HUES6 (cell line): ENCODE measurements around the gene CD274.
A peak's percentile ranks its signal among the peaks of the same experiment; 100 is the strongest.
"Not testable (repeated sequence)": the region's sequence is repeated elsewhere in the genome, so short reads cannot be mapped to it uniquely, and the experiment has no call there.

Source experiments
- H3K27ac ChIP-seq: 2 replicates; pipeline ENCODE4 v1.7.0; 2013; ENCODE audit warnings: low read depth, mild to moderate bottlenecking, low read length, inconsistent platforms
- H3K27me3 ChIP-seq: 2 replicates; pipeline ENCODE4 v1.6.1; 2013; ENCODE audit warnings: low read length; ENCODE audit not compliant: control insufficient read depth, insufficient read depth
- H3K36me3 ChIP-seq: 2 replicates; pipeline ENCODE4 v1.6.1; 2013; ENCODE audit warnings: low read length; ENCODE audit not compliant: control insufficient read depth, insufficient read depth
- H3K4me1 ChIP-seq: 2 replicates; pipeline ENCODE4 v1.6.1; 2013; ENCODE audit warnings: low read length; ENCODE audit not compliant: control insufficient read depth, insufficient read depth
- H3K4me3 ChIP-seq: 2 replicates; pipeline ENCODE4 v1.5.1; 2013; ENCODE audit warnings: low read depth, low read length
- H3K9ac ChIP-seq: one replicate; pipeline ENCODE4 v1.6.1; 2013; ENCODE audit warnings: mild to moderate bottlenecking, low read length
- H3K9me3 ChIP-seq: 2 replicates; pipeline ENCODE4 v1.6.1; 2013; ENCODE audit warnings: low read depth, low read length; ENCODE audit not compliant: control insufficient read depth, insufficient read depth

Gene CD274

GRCh38 chr9:5448461-5449435 is 1.6 kb upstream of the CD274 start:
- Histone ChIP-seq H3K4me1 (peaks cover 3% of the 10 kb centered on the region; the same call in 1 of the 2 replicates), H3K27ac (no peak overlapping the region), H3K9me3 (no peaks in the 10 kb centered on the region), H3K4me3 (no peak overlapping the region), H3K9ac (no peak overlapping the region), H3K36me3 (no peaks in the 10 kb centered on the region), H3K27me3 (peaks cover 10% of the 10 kb centered on the region)

- Histone ChIP-seq H3K27ac (no peak overlapping the region), H3K27me3 (peaks cover 10% of the 10 kb centered on the region), H3K4me1 (peaks cover 3% of the 10 kb centered on the region; the same call in 1 of the 2 replicates)
Observed at GRCh38 chr9:5449521-5450358, 602 bp upstream of the CD274 start.

GRCh38 chr9:5452286-5452609 is 1.9 kb downstream of the CD274 start:
- Histone ChIP-seq H3K36me3 (no peaks in the 10 kb centered on the region), H3K4me3 (no peak overlapping the region), H3K27me3 (peaks cover 9% of the 10 kb centered on the region), H3K9ac (no peak overlapping the region), H3K27ac (no peak overlapping the region), H3K9me3 (no peaks in the 10 kb centered on the region), H3K4me1 (peaks cover 3% of the 10 kb centered on the region; the same call in 1 of the 2 replicates)

More at GRCh38 chr9:5449521-5450358, 602 bp upstream of the CD274 start:
- no peaks in the 10 kb centered on the region for H3K36me3 ChIP-seq
- H3K9me3 ChIP-seq, result no peaks in the 10 kb centered on the region
- no peak overlapping the region for H3K9ac ChIP-seq
- peak overlapping the region; percentile 53 for H3K4me3 ChIP-seq

- H3K36me3 ChIP-seq, result no peaks in the 10 kb centered on the region
- no peak overlapping the region for H3K4me3 ChIP-seq
- peaks cover 7% of the 10 kb centered on the region for H3K27me3 ChIP-seq
- no peak overlapping the region for H3K9ac ChIP-seq
- no peak overlapping the region for H3K27ac ChIP-seq
- H3K4me1 ChIP-seq, result peaks cover 3% of the 10 kb centered on the region; the same call in 1 of the 2 replicates
- no peaks in the 10 kb centered on the region for H3K9me3 ChIP-seq
Observed at GRCh38 chr9:5453004-5453403, 2.7 kb downstream of the CD274 start.

- Histone ChIP-seq H3K27ac (no peak overlapping the region), H3K4me3 (no peak overlapping the region), H3K9me3 (no peaks in the 10 kb centered on the region), H3K4me1 (peaks cover 3% of the 10 kb centered on the region; the same call in 1 of the 2 replicates), H3K27me3 (peaks cover 7% of the 10 kb centered on the region), H3K9ac (no peak overlapping the region), H3K36me3 (no peaks in the 10 kb centered on the region)
Observed at GRCh38 chr9:5453673-5454072, 3.3 kb downstream of the CD274 start.

- Histone ChIP-seq H3K9ac (no peak overlapping the region), H3K4me1 (peaks cover 7% of the 10 kb centered on the region; the same call in 1 of the 2 replicates), H3K27ac (no peak overlapping the region), H3K27me3 (no peaks in the 10 kb centered on the region), H3K36me3 (no peaks in the 10 kb centered on the region), H3K4me3 (no peak overlapping the region), H3K9me3 (no peaks in the 10 kb centered on the region)
Observed at GRCh38 chr9:5455181-5455580, 4.8 kb downstream of the CD274 start.

GRCh38 chr9:5459289-5459829 is 9.0 kb downstream of the CD274 start:
- Histone ChIP-seq H3K36me3 (no peaks in the 10 kb centered on the region), H3K9ac (no peak overlapping the region), H3K4me1 (0 out of 2 replicates have a peak, but pooled peaks cover 7% of the 10 kb centered on the region)

GRCh38 chr9:5460157-5460556 is 9.8 kb downstream of the CD274 start:
- Histone ChIP-seq H3K4me1 (0 out of 2 replicates have a peak, but pooled peaks cover 7% of the 10 kb centered on the region), H3K9ac (no peak overlapping the region), H3K36me3 (no peaks in the 10 kb centered on the region), H3K27me3 (no peaks in the 10 kb centered on the region), H3K9me3 (no peaks in the 10 kb centered on the region), H3K27ac (no peak overlapping the region), H3K4me3 (no peak overlapping the region)

More at GRCh38 chr9:5459289-5459829, 9.0 kb downstream of the CD274 start:
- Histone ChIP-seq H3K4me3 (no peak overlapping the region), H3K27ac (no peak overlapping the region), H3K9me3 (no peaks in the 10 kb centered on the region), H3K27me3 (no peaks in the 10 kb centered on the region)

GRCh38 chr9:5464831-5465330 is 14.5 kb downstream of the CD274 start:
- not testable (repeated sequence) for H3K27me3 ChIP-seq

GRCh38 chr9:5466005-5466404 is 15.7 kb downstream of the CD274 start:
- H3K27ac ChIP-seq, result no peak overlapping the region
- no peak overlapping the region for H3K9ac ChIP-seq
- no peak overlapping the region for H3K4me3 ChIP-seq
- H3K9me3 ChIP-seq, result no peaks in the 10 kb centered on the region
- no peaks in the 10 kb centered on the region for H3K36me3 ChIP-seq
- H3K27me3 ChIP-seq, result no peaks in the 10 kb centered on the region
- no peaks in the 10 kb centered on the region for H3K4me1 ChIP-seq

More at GRCh38 chr9:5464831-5465330, 14.5 kb downstream of the CD274 start:
- H3K27ac ChIP-seq, H3K9ac ChIP-seq, H3K4me1 ChIP-seq, H3K36me3 ChIP-seq, H3K4me3 ChIP-seq, H3K9me3 ChIP-seq: not testable (repeated sequence)
